Measurements from ENCODE around the gene FARP1.
"Not testable (repeated sequence)": the region's sequence is repeated elsewhere in the genome, so short reads cannot be mapped to it uniquely, and the experiment has no call there.

The FARP1 gene

DNA sequence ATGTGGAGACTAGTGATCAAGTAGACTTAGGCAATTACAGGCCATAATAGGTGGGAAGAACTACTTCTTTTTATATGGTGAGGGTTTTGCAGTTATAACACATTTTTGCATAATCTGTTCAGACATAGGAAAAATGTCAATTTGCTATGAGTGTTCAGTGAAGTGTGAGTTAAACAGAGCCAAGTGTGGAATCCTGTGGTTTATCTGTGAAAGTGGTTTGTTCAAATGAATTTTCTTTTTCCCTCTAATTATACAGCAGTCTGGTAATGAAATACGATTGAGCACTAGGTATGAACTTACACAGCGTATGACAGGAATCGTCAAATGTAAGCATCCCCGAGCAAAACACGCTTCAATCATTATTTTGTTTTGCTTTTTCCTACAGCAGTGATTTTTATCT lies 255.7 kb downstream of the FARP1 start:
- DNase-seq (ENCODE audit: low read depth in 3 of 3), result no peak

DNA sequence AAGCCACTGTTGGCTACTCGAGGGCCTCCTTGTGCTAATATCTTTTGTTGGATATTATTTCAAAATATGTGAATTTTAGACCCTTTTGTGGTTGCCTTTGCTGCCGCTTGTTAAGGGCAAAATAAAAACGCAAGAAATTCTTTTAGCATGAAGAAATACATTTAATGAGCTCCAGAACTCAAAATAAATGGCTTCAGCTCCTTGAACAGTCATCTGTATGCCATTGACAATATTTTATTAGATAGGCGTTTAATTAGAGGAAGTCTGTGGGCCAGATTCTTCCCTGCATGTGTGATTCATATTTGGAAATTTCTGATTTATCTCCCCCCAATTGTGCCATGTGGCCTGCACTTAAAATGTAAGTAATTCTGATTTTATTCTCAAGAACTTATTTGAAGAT lies 256.9 kb downstream of the FARP1 start:
- DNase-seq (ENCODE audit: low read depth in 3 of 3), result no peak

DNA sequence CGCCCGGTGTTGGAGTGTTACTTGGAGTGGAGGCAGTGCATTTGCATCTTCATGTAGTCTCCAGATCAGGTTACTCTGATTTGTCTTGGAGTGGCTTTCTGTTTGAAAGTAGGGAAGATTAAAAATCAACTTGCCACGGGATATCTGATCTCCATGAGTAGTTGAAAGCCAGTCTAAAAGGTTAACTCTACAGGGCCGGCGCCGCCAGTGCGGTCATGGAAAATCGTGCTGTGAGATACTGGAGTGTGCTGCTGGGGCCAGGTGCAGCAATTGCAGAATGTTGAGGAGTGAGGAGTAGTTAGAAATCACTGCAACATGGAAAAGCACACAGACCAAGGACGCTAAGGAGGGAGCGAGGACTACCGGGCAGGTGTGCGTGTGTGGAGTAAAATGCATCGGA lies 259.0 kb downstream of the FARP1 start:
- no peak for DNase-seq (ENCODE audit: low read depth in 3 of 3)

DNA sequence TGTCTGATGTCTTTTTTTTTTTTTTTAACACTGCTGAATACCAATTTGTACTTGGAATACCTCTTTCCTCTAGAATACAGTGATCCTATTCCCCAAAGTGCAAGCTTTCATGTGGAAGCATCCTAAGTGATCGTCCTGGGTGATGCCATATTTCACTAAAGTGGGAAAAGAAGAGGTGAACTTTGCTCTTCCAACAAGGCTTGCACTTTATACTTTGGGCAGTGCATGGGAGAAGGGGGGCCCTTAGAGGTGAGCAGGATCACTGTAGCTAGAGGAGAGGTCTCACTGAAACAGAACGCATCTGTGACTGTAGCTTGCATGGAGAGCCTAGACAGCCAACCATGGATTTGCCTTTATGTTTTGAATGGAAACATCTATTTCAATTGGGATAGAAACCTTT lies 260.2 kb downstream of the FARP1 start:
- no peak for DNase-seq (ENCODE audit: low read depth in 3 of 3)

DNA sequence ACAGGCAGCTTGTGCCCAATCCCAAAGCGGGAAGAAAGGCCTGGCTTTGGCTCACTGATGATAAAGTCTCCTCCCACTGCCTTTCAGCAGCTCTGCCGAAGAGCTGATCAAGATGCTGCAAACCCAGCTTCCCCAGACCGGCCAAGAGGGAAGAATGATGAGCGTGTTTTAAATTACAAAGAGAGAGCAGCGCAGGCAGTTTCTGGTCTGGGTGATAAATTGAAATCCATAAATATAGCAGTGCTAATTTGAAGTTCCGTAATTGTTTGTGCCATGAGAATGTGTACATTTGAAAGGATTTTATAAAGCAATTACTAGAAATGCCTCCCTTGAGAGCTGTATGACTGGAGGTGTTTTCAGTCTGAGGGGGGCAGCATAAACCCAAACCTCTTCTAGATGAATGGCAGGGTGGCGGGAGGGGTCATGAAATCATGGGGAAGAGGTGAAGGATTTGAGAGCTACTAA lies 262.2 kb downstream of the FARP1 start:
- no peak for DNase-seq (ENCODE audit: low read depth in 3 of 3)

DNA sequence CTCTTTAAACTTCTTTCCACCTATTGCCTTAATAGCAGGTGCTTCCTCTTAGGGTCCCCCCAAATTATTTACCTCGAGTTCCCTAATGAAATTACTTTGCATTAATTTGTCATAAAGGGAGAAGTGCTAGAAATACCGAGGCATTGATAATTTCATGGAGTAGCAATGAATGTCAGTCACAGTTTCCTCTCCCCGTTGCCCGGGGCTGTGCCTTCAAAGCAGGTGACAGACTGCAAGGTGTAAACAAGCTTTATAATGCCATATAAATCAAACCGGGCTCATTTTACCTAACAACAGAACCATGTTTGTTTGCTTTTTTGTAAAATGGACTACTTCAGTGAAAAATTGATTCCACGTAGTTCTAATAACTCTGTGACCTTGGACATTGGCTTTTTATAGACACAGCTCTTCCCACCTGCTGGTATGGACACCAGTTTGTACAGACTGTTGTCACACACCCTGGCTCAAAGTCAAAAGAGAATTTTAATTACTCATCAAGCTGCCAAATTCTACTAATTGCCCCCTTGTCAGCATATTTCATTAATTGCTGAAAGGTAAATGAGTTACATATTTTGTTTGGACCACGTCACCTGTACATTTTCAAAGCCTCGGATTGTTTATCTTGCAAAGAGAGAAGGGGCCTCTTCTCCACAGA lies 262.9 kb downstream of the FARP1 start:
- DNase-seq (ENCODE audit: low read depth in 3 of 3), result no peak

DNA sequence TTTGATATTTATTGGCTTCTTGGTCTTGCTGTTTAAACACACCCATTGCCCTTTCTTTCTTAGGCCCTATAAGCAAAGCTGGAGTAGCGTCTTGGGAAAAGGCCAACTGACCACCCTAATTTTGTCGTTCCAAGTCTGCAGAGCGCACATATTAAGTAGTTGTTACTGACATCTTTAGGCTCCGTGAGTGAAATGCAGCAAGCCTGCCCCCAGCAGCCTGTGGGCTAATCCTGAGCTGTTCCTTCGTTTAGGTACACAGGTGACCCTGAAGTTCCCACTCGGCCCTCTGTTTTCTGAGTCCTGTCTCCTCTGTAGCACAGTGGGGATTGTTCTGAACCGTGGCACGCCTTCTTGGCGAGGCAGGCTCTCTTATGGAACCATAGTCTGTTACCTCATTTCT lies 263.5 kb downstream of the FARP1 start:
- no peak for DNase-seq (ENCODE audit: low read depth in 3 of 3)

DNA sequence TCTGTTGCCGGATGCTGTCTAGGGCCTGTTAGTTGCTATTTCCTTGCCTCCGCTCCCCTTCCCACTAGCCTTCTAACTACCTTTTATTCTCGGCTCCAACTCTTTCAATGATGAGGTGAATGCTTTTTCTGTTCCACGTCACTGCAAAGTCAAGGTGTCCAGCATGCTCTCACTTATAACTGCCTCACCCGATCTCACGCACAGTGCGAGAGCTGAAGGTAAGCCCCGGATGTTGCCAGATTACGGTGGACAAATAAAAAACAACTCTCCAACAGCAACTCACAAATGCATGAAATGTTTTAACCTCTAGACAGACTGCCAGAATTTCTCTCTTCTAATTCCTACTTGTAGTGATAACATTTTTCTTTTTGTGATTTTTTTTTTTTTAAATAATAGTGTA lies 264.1 kb downstream of the FARP1 start:
- no peak for DNase-seq (ENCODE audit: low read depth in 3 of 3)

DNA sequence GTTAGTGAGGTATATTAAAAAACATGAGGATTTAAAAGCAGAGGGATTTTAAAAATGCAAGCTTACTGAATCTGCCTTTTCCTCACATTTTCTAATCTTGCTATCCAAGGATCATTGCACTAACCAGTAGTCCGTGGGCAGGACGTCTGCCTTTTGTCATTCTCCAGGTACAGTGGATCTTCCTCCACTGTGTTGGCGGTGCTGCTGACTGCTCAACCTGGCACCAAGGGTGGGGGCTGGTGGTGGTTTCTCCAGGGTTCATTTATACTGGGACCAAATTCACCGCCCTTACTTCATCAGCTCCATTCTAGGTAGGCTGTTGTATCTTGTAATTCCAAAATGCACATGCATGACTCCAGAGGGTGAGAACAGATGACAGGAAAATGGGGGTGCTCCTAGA lies 264.7 kb downstream of the FARP1 start:
- no peak for DNase-seq (ENCODE audit: low read depth in 3 of 3)

DNA sequence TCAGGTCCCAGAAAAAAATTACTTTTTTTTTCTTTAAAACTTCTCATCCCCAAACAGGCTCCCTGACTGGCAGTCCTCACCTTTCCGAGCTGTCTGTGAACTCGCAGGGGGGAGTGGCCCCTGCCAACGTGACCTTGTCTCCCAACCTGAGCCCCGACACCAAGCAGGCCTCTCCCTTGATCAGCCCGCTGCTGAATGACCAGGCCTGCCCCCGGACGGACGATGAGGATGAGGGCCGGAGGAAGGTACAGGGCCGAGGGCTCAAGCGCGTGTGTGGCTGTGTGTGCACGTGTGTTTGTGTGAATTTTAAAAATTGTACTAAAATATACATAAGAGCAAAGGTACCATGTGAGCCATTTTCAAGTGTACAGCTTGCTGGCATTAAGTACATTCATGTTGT lies 266.4 kb downstream of the FARP1 start:
- no peak for DNase-seq (ENCODE audit: low read depth in 3 of 3)

DNA sequence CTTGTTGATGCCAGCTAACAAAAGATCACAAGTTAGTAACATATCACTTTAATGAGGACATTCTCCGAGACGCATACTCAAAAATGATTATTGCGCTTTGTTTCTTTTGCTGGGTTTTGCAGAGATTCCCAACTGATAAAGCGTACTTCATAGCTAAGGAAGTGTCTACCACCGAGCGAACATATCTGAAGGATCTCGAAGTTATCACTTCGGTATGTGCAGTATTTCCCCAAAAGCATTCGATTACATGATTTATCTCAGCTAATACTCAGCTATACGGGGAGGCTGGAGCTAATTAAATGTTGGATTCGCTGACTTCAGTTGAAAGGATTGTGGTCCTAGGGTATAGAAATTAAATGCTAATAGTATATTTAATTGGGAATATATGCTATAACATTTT lies 267.7 kb downstream of the FARP1 start:
- DNase-seq (ENCODE audit: low read depth in 3 of 3), result no peak

DNA sequence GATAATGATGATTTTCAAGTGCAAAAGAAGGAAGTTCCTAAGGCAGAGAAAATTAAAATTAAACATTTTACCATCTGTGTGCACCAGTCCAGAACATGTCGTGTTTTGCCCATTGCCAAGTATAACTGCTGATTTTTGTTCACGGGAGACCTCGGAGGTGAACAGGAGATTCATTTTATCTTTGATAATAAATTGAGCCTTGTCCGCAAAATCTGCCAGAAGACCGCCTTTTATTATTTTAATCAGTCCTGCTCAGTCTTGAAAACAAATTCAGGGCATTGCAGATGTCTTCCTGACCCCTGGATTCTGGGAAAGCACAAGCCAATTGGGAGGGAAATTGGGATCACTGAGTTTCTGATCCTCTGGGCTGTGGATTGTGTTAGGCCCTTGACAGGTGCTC lies 268.1 kb downstream of the FARP1 start:
- DNase-seq (ENCODE audit: low read depth in 3 of 3), result no peak

DNA sequence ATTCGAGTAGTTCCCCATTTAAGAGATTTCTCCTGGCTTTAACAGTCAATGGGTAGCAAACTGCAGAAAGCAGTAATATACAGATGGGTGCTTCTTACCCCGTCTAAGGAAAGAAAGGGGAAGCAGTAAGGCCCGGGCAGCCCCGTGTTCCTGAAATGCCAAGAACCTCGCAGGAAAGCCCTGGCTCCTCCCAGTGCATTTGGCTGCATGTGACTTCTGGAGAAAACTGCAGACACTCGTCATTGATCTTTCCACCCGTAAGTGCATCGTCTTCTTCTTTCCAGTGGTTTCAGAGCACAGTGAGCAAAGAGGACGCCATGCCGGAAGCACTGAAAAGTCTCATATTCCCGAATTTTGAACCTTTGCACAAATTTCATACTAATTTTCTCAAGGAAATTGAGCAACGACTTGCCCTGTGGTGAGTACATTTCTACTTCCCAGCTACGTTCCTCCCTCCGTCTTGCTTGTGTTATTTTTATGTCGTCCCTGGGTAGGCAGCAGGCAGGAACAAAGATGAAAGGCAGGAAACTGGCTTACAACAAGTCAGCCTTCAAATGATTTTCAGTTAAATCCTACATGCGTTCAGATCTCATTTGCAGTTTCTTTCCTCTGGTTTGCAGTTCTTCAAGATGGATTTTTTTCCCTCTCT lies 268.8 kb downstream of the FARP1 start:
- no peak for DNase-seq (ENCODE audit: low read depth in 3 of 3)

DNA sequence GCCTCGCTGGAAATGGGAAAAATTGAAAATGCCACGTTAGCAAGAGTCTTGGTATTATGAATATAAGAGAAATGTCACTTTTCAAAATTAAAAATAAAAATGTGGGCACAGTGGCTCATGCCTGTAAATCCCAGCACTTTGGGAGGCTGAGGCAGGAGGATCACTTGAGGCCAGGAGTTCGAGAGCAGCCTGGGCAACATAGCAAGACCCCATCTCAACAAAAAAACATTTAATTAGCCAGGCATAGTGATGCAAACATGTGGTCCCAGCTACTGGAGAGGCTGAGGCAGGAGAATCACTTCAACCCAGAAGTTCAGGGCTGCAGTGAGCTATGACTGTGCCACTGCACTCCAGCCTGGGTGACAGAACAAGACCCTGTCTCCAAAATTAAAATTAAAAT lies 270.4 kb downstream of the FARP1 start:
- DNase-seq (ENCODE audit: low read depth in 3 of 3), result not testable (repeated sequence)

DNA sequence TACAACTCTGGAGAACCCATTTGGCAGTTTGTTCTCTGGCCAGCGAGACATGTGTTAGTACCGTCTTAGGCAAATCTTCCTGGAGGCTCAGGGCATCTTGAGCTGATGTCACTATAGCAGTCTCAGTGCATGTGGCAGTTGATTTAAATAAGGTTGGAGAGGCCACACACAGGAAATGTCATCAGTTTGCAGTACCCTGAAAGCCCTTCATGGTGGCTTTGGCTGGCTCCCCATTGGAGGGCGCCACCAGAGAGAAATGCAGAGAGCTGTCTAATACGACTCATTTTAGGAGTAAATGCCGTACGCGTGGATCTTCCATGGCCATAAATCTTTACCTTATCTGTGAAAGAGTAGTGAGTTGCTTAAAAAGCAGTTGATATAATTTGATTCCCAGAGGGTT lies 270.9 kb downstream of the FARP1 start:
- DNase-seq (ENCODE audit: low read depth in 3 of 3), result no peak

DNA sequence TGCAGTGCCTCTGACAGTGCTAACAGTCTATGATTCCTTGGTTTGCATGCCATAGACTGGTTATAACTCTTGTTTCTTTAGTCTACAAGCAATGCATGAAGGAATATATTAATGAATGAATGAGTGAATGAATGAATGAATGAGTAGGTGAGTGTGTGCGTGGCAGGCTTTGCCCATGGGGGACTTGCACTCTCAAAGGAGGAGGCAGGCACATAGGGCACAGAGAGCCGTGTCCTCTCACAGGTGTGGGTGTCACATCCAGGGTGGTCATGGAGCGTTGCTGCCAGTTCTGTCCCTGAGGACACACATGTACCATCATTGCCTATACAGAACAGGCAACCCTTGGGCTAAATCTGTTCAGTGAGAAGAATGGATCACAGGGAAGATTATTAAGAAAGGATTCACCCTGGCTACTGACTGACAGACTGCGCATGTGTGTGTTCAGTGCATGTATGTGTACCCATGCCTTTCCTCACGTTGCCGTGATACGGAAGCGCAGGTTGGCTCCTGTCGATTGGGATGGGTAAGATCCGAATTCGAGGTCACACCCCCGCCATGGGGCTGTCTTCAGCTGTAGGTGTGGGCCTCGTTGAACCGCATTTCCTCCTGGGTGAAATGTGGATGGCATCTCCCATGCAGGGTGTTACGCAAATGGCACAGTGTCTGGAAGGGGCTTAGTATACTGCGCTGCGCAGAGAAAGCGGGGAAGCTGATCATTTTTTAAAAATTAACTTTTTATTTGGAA lies 272.6 kb downstream of the FARP1 start:
- no peak for DNase-seq (ENCODE audit: low read depth in 3 of 3)

DNA sequence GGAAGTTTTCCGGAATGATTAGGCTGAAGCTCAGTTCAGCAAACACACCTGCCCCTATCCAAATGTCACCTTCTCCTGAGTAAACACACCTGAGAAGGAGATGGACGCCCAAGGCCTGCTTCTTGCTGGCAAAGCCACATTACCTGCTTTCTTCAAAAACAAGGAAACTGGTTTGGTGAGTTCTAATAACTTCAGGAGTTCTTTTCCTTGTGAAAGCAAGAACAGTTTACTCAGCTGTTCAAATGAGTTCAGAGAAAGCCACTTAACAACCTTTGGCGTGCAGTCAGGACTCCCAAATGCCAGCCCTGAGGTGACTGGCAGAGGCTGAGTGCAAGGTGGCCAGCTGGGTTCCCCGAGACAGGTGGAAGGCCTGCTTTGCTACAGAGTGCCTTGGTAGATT lies 273.5 kb downstream of the FARP1 start:
- no peak for DNase-seq (ENCODE audit: low read depth in 3 of 3)

DNA sequence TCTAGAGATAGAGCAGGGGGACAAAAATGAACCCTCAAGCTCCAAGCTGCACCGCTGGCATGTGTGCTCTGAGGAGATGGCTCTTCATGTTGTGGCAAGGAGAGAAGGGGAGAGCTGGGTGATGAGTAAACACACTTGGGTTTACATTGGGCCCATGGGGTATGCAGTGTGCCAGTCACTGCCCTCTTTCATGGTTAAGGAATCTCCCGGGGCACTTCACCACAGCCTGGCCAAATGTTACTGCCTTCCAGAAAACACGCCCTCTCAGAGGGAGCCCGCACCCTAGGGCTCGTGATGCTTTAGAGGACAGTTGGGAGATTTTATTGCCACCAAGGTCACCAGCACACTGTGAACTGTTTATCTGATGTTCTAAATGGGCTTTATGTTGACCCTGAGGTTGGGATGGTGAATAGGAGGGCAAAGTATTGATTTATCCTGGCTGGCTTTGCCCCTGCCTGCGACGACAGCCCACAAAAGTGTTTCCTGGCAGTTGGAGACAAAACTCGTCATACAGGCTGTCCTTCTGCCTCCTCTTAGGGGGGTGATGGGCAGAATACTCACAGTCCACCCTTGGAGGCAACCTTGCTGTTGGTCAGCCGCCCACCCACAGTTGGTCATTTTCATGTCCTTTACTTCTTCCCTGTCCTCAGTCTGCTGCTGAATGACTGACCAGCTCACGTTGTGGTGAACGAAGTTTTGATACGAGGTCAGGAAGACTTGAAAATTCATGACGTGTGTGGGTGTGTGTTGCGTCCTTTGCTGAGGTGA lies 277.1 kb downstream of the FARP1 start:
- no peak for DNase-seq (ENCODE audit: low read depth in 3 of 3)

DNA sequence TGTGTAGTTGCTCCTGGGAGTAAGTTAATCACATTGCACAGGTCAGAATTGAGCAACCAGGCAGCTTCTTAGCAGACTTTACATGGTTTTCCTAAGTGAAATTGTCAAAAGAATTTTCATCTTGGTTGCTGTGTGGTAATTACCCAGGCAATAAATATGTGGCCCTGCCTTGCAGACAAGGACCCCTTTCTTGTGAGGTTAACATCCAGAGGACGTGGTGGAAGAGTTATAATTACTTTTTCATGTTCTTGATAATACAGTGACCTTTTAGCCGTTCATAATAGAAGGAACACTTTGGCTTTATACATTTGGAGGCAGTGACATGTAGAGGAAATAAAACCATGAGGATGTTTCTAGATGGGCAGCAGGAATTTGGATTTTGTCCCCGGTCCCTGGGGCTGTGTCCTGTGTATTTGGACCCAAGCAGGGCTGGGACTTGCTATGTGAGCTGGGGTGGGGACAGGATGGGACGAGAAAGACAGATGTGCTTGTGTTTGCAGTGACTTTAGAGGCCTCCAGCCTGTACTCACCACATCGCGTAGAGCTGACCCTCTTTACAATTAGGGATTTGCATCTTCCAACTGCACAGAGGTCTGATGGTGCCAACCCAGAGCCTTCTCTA lies 277.8 kb downstream of the FARP1 start:
- no peak for DNase-seq (ENCODE audit: low read depth in 3 of 3)

DNA sequence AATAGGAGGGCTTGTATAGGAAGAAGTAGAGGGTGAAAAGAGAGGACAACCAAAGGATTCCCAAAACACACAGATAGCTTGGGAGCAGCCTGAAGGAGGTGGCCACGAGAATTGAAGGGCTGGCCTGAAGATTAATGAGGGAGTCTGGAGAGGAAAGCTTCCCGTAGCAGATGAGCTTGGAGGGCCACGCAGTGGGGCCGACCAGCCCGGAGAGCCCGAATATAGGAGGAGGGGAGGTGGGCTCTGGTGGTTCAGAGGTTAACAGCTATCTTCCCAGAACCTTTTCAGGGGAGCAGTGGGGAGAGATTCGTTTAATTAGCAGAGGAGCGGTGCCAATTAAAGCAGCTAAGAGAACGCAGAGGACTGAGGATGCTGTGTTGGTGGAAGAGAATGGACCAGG lies 279.2 kb downstream of the FARP1 start:
- DNase-seq (ENCODE audit: low read depth in 3 of 3), result no peak

DNA sequence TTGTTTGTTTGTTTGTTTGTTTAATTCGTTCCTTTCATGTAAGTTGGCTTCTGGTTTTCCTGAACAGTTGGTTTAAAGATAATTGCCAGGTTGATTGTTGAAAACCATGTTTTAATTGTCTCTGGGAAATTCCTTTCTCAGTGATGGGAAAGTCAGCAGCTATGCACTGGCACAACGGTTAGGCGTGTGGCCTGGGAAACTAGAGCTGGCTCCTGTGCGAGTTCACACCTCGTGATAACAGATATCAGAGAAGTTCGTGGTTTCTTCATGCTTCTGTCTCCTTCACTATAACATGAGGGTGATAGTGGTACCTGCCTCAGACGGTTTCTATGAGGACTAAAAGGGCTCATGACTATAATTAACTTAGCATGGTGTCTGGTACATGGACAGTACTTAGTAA lies 280.5 kb downstream of the FARP1 start:
- no peak for DNase-seq (ENCODE audit: low read depth in 3 of 3)

All from stimulated activated CD4-positive, alpha-beta T cell treated with anti-CD3 and anti-CD28 coated beads, TNF-alpha, amount 100 ng/mL, for 4 hours (primary cell).